ENCODE data around the gene FLT4. TPM values are rescaled to one million over a fixed set of nuclear protein-coding genes. Genes with fewer than 3 reads are reported as not detected.

FLT4 gene
- total and polyA plus RNA-seq, 2 donors (not counting 1 experiment from before 2014, with no cell fraction given): 0.01 TPM; not detected in 1

- Histone ChIP-seq H3K36me3 (replicated peaks in 1 of 2; ENCODE audit: control extremely low read depth in 1 of 2, control insufficient read depth in 1 of 2, extremely low read depth in 1 of 2, insufficient read depth in 2 of 2, low read length in 1 of 2) (peaks cover 14 to 16% of the 10 kb centered on the region in 2 experiments), H3K4me3 (ENCODE audit: control extremely low read depth in 1 of 5, extremely low read depth in 1 of 5, insufficient read depth in 1 of 5, low read depth in 2 of 5, low read length in 4 of 5) (no peak overlapping the region), H3K4me1 (ENCODE audit: control insufficient read depth in 2 of 2, insufficient read depth in 2 of 2, low read length in 2 of 2) (no peaks in the 10 kb centered on the region), H3K27ac (ENCODE audit: low read length in 2 of 2) (no peak overlapping the region), H4K20me1 (ENCODE audit: control insufficient read depth, insufficient read depth, low read length, poor library complexity, severe bottlenecking) (no peaks in the 10 kb centered on the region), H3K27me3 (replicated peaks in 1 of 4; ENCODE audit: control extremely low read depth in 1 of 4, control insufficient read depth in 3 of 4, insufficient read depth in 4 of 4, low read length in 3 of 4) (no peaks in the 10 kb centered on the region), H2AFZ (ENCODE audit: insufficient read depth, low read depth, low read length, poor library complexity, severe bottlenecking) (no peak overlapping the region), H3K9ac (ENCODE audit: low read length) (no peak overlapping the region), H3K9me3 (ENCODE audit: control extremely low read depth in 1 of 3, control insufficient read depth in 2 of 3, insufficient read depth in 1 of 3, low read length in 2 of 3) (peaks cover 0 to 13% (median 0%) of the 10 kb centered on the region in 3 donors), H3K79me2 (ENCODE audit: control insufficient read depth, insufficient read depth, low read length) (no peaks in the 10 kb centered on the region), H3K4me2 (replicated peaks; ENCODE audit: low read depth, low read length, poor library complexity, severe bottlenecking) (no peak overlapping the region)
- TF ChIP-seq CTCF (IDR thresholded peaks at IDR 0.05): no peak
- TF ChIP-seq EZH2 (IDR thresholded peaks at IDR 0.05; ENCODE audit: borderline replicate concordance, insufficient read depth, low read depth, low read length, poor library complexity, severe bottlenecking): no peak
- POLR2A ChIA-PET: no interaction called here
- ATAC-seq (ENCODE audit: low read depth) (no peak), DNase-seq (no peak)
- Mint-ChIP-seq H3K9me3 (ENCODE audit: insufficient read depth) (no peaks in the 10 kb centered on the region), H3K4me3 (no peak overlapping the region), H3K27ac (no peak overlapping the region), H3K4me1 (no peaks in the 10 kb centered on the region), H3K27me3 (no peaks in the 10 kb centered on the region)
- 100% methylated on average over 2 of the region's 6 CpGs for WGBS (ENCODE audit: insufficient coverage)
- CTCF ChIA-PET: interaction anchor here (1.6 kb wide), 1 partner anchor 26 kb away, joined by 4 read pairs; no protein-coding TSS in a partner anchor
- intact Hi-C loops (cut with micrococcal nuclease): no loop called here
Observed at GRCh38 chr5:180580681-180581080, 68.7 kb downstream of the FLT4 start.

- DNase-seq (no peak), ATAC-seq (ENCODE audit: low read depth) (no peak)
- Histone ChIP-seq H3K4me1 (ENCODE audit: control insufficient read depth in 2 of 2, insufficient read depth in 2 of 2, low read length in 2 of 2) (no peaks in the 10 kb centered on the region), H3K4me2 (replicated peaks; ENCODE audit: low read depth, low read length, poor library complexity, severe bottlenecking) (no peak overlapping the region), H3K4me3 (ENCODE audit: control extremely low read depth in 1 of 5, extremely low read depth in 1 of 5, insufficient read depth in 1 of 5, low read depth in 2 of 5, low read length in 4 of 5) (no peak overlapping the region), H3K9me3 (ENCODE audit: control extremely low read depth in 1 of 3, control insufficient read depth in 2 of 3, insufficient read depth in 1 of 3, low read length in 2 of 3) (peaks cover 0 to 6% (median 0%) of the 10 kb centered on the region in 3 donors), H2AFZ (ENCODE audit: insufficient read depth, low read depth, low read length, poor library complexity, severe bottlenecking) (no peak overlapping the region), H3K27me3 (replicated peaks in 1 of 4; ENCODE audit: control extremely low read depth in 1 of 4, control insufficient read depth in 3 of 4, insufficient read depth in 4 of 4, low read length in 3 of 4) (no peaks in the 10 kb centered on the region), H3K9ac (ENCODE audit: low read length) (no peak overlapping the region), H3K79me2 (ENCODE audit: control insufficient read depth, insufficient read depth, low read length) (no peaks in the 10 kb centered on the region), H4K20me1 (ENCODE audit: control insufficient read depth, insufficient read depth, low read length, poor library complexity, severe bottlenecking) (no peaks in the 10 kb centered on the region), H3K36me3 (replicated peaks in 1 of 2; ENCODE audit: control extremely low read depth in 1 of 2, control insufficient read depth in 1 of 2, extremely low read depth in 1 of 2, insufficient read depth in 2 of 2, low read length in 1 of 2) (peaks cover 24 to 48% of the 10 kb centered on the region in 2 experiments), H3K27ac (ENCODE audit: low read length in 2 of 2) (no peak overlapping the region)
- intact Hi-C loops (cut with micrococcal nuclease): no loop called here
- no peak overlapping the region for H3K27ac Mint-ChIP-seq
- H3K9me3 Mint-ChIP-seq (ENCODE audit: insufficient read depth): no peaks in the 10 kb centered on the region
- ChIA-PET POLR2A (no interaction called here), CTCF (no interaction called here)
- H3K4me1 Mint-ChIP-seq: no peaks in the 10 kb centered on the region
- H3K4me3 Mint-ChIP-seq: no peak overlapping the region
- TF ChIP-seq EZH2 (IDR thresholded peaks at IDR 0.05; ENCODE audit: borderline replicate concordance, insufficient read depth, low read depth, low read length, poor library complexity, severe bottlenecking): no peak
- TF ChIP-seq CTCF (IDR thresholded peaks at IDR 0.05): no peak
- H3K27me3 Mint-ChIP-seq: no peaks in the 10 kb centered on the region
- no CpG with 5 or more reads among the region's 2 CpGs for WGBS (ENCODE audit: insufficient coverage)
Observed at GRCh38 chr5:180575571-180575970, 73.8 kb downstream of the FLT4 start.
